H1 (cell line): ENCODE results near the gene SEC14L3. TPM values are rescaled to one million over a fixed set of nuclear protein-coding genes. Genes with fewer than 3 reads are reported as not detected.

Source experiments
- CREB1 ChIP-seq: IDR thresholded peaks from 2 replicates; pipeline ENCODE4 v1.6.1; 2012; ENCODE audit warnings: inconsistent platforms
- EP300 ChIP-seq, 2 experiments: IDR thresholded peaks; 1 replicate in 1 of 2; 2 replicates in 1 of 2; pipeline ENCODE4 v1.6.1; 2011 to 2012; ENCODE audit warnings: low read depth in 2 of 2, low read length in 2 of 2, mild to moderate bottlenecking in 2 of 2, borderline replicate concordance in 1 of 2, inconsistent platforms in 1 of 2, moderate library complexity in 1 of 2
- GABPA ChIP-seq: IDR thresholded peaks from 2 replicates; pipeline ENCODE4 v1.6.1; 2011; ENCODE audit warnings: mild to moderate bottlenecking, low read length, moderate library complexity, borderline replicate concordance; ENCODE audit not compliant: insufficient read depth
- TAF1 ChIP-seq: IDR thresholded peaks from 2 replicates; pipeline ENCODE4 v1.6.1; 2011; ENCODE audit warnings: mild to moderate bottlenecking, low read depth, low read length
- YY1 ChIP-seq: IDR thresholded peaks from 2 replicates; pipeline ENCODE4 v1.6.1; 2011; ENCODE audit warnings: low read depth, mild to moderate bottlenecking, low read length
- polyA plus RNA-seq, 7 experiments: library from polyadenylated mRNA; depleted of rRNA in 3 of 7; stranded (reverse) in 5 of 7; unstranded in 2 of 7; fragments of >200 nt in 5 of 7; fragments of 200-250 nt in 2 of 7; gene quantifications; 1 replicate in 5 of 7; 2 replicates in 1 of 7; 4 replicates in 1 of 7; pipeline versions ENCODE4 v1.2.1 to v1.2.3, GENCODE V29; 2011 to 2013; ENCODE audit warnings: missing spikeins in 2 of 7, mixed read lengths in 2 of 7
- total RNA-seq: library from RNA; stranded (reverse); fragmentation: NEBNext Ultra II Directional; extraction: Animal tissue kit (Norgen Biotek cat#: 25700); gene quantifications from 2 replicates; pipeline ENCODE4 v1.2.1, GENCODE V29; 2021

Gene SEC14L3
- total and polyA plus RNA-seq, 2 of the 8 experiments (the other 6 are each of a cell fraction or from before 2014, with no cell fraction given) = not detected

- TF ChIP-seq GABPA (no peak), CREB1 (no peak), TAF1 (no peak), YY1 (no peak), EP300 (IDR thresholded peaks at IDR 0.05; ENCODE audit: borderline replicate concordance in 1 of 2, low read depth in 2 of 2, low read length in 2 of 2) (no peak)
Measured at GRCh38 chr22:30488121-30488520, 16.3 kb upstream of the SEC14L3 start (continued).
